ENCODE measurements around the gene TBC1D12.
"Not testable (repeated sequence)": the region's sequence is repeated elsewhere in the genome, so short reads cannot be mapped to it uniquely, and the experiment has no call there.

TBC1D12 gene

GRCh38 chr10:94549221-94549620 is 146.9 kb downstream of the TBC1D12 start:
- DNase-seq = no peak

- DNase-seq = not testable (repeated sequence)
Measured at GRCh38 chr10:94567714-94568307, 165.5 kb downstream of the TBC1D12 start.

GRCh38 chr10:94571081-94571480 is 168.7 kb downstream of the TBC1D12 start:
- no peak for DNase-seq

GRCh38 chr10:94571528-94571927 is 169.2 kb downstream of the TBC1D12 start:
- no peak for DNase-seq

GRCh38 chr10:94578790-94579189 is 176.4 kb downstream of the TBC1D12 start:
- DNase-seq = no peak

- DNase-seq = no peak
Measured at GRCh38 chr10:94583124-94583523, 180.8 kb downstream of the TBC1D12 start.
